ENCODE measurements around the gene OTUB2.

Gene OTUB2

GRCh38 chr14:94026173-94026888, at the start of gene OTUB2:
OTUB2 (plus strand) TSS chr14:94026340; CDS start chr14:94026538, 198 bp downstream.
- peak; percentile 89 to 93 for DNase-seq (ENCODE audit: low read depth in 2 of 2)

GRCh38 chr14:93976477-93977057, 49.6 kb upstream of the OTUB2 start, which contains the start of gene ASB2:
ASB2 (minus strand) TSS chr14:93976570; CDS start chr14:93964539, 12,031 bp downstream.
- DNase-seq (ENCODE audit: low read depth in 2 of 2), result no peak

- no peak for DNase-seq (ENCODE audit: low read depth in 2 of 2)
Observed at GRCh38 chr14:93977171-93977570, 49.0 kb upstream of the OTUB2 start.

GRCh38 chr14:93977790-93978581, 48.2 kb upstream of the OTUB2 start:
- DNase-seq (ENCODE audit: low read depth in 2 of 2), result peak in 1 of 2 donors; percentile 41

- no peak for DNase-seq (ENCODE audit: low read depth in 2 of 2)
Observed at GRCh38 chr14:93978735-93979134, 47.4 kb upstream of the OTUB2 start.

- no peak for DNase-seq (ENCODE audit: low read depth in 2 of 2)
Observed at GRCh38 chr14:93980456-93981201, 45.5 kb upstream of the OTUB2 start.

- no peak for DNase-seq (ENCODE audit: low read depth in 2 of 2)
Observed at GRCh38 chr14:93981316-93982229, 44.6 kb upstream of the OTUB2 start.

- DNase-seq (ENCODE audit: low read depth in 2 of 2), result no peak
Observed at GRCh38 chr14:93982230-93983007, 43.7 kb upstream of the OTUB2 start.

- no peak for DNase-seq (ENCODE audit: low read depth in 2 of 2)
Observed at GRCh38 chr14:93984070-93984469, 42.1 kb upstream of the OTUB2 start.

GRCh38 chr14:93984987-93985410, 41.1 kb upstream of the OTUB2 start:
- no peak for DNase-seq (ENCODE audit: low read depth in 2 of 2)

GRCh38 chr14:93986955-93987354, 39.2 kb upstream of the OTUB2 start:
- no peak for DNase-seq (ENCODE audit: low read depth in 2 of 2)

GRCh38 chr14:93987376-93987775, 38.8 kb upstream of the OTUB2 start:
- DNase-seq (ENCODE audit: low read depth in 2 of 2), result no peak

- DNase-seq (ENCODE audit: low read depth in 2 of 2), result no peak
Observed at GRCh38 chr14:93987815-93988476, 38.2 kb upstream of the OTUB2 start.

- DNase-seq (ENCODE audit: low read depth in 2 of 2), result no peak
Observed at GRCh38 chr14:93989939-93990338, 36.2 kb upstream of the OTUB2 start.

- no peak for DNase-seq (ENCODE audit: low read depth in 2 of 2)
Observed at GRCh38 chr14:93991212-93991611, 34.9 kb upstream of the OTUB2 start.

- no peak for DNase-seq (ENCODE audit: low read depth in 2 of 2)
Observed at GRCh38 chr14:93991649-93992048, 34.5 kb upstream of the OTUB2 start.

- DNase-seq (ENCODE audit: low read depth in 2 of 2), result no peak
Observed at GRCh38 chr14:93993382-93993781, 32.8 kb upstream of the OTUB2 start.

GRCh38 chr14:93994919-93995682, 31.0 kb upstream of the OTUB2 start:
- DNase-seq (ENCODE audit: low read depth in 2 of 2), result no peak
